Activated CD8-positive, alpha-beta memory T cell treated with anti-CD3 and anti-CD28 coated beads, Interleukin-2, amount 50 U/mL, for 1 hour (primary cell): ENCODE results near the gene SREBF2.
"Not testable (repeated sequence)": the region's sequence is repeated elsewhere in the genome, so short reads cannot be mapped to it uniquely, and the experiment has no call there.

Source experiments
- DNase-seq: peaks from one replicate; pipeline ENCODE4 v3.0.0-alpha.2; 2020; ENCODE audit errors: extremely low read depth

The SREBF2 gene

GRCh38 chr22:41842996-41843970 is 10.4 kb downstream of the SREBF2 start:
- DNase-seq = no peak

GRCh38 chr22:41844036-41844435 is 11.1 kb downstream of the SREBF2 start:
- DNase-seq = no peak

DNA sequence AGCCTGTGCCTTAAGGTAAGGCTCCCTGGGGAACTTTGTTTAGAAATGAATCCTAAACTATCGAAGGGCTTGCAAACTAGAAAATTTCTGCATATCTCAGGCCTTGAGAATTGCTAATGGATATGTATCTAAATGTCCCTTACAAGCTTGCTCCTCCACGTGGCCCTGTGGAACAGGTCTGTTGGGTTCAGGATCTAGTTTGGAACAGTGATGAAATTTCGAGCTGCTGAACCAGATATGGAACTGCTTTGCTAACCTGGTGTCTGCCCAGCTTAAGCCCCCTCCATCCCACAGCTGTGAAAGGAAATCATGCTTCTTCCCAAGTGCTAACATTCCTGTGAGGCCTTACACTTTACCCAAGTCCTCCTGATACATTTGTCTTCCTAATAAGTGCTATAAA is 11.6 kb downstream of the SREBF2 start:
- no peak for DNase-seq

GRCh38 chr22:41845380-41846267 is 12.7 kb downstream of the SREBF2 start:
- no peak for DNase-seq

GRCh38 chr22:41846268-41846987 is 13.5 kb downstream of the SREBF2 start:
- no peak for DNase-seq

DNA sequence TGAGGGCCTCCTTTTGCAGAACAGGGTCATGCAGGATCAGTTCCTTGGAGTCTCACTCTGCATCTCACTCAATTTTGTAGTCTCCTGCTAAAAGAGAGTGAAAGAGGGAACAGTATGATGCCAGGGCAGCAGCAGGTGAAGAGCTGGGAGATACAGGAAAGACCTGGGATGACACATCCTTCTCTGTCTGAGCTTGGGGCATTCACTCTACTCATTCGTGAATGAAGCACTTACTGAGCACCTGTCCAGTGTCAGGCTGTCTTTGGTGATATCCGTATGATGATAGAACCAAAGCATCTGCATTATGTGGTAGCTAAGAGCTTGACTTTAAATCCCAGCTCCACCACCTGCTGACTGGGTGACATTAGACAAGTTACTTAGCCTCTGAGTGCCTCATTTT is 14.4 kb downstream of the SREBF2 start:
- no peak for DNase-seq

DNA sequence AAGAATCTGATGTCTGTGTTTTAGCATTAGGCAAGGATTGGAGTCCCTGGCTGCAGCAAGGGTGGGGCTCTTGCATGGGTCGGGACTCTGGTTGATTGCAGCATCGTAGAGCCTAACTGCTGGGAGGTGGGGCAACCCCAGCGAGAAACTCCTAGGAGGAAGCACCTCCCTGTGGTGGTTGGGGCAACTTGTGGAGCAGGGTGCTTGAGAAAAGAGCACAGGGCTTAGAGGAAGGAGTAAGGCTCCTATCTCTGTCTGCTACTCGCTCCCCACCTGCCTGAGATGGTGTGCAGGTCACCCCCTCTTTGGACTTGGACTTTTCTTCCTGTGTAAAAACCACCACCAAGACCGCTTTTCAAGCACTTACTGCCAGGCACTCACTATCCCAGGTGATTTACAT is 15.6 kb downstream of the SREBF2 start:
- no peak for DNase-seq

DNA sequence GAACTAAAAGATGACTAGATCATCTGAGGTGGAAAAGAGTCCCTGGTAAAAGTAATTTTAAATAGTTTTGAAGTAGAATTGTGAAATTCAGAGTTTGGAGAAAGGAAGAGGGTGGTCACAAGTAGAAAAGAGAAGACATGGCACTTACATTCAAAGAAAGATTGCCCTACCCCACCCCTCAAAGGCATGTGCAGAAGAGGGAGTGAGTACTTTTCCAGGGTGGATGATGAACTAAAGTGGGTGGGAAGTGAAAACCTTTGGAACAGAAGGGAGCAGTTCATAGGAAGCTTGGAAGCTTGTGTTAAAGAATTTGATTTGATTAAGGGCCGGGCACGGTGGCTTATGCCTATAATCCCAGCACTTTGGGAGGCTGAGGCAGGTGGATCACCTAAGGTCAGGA is 23.6 kb downstream of the SREBF2 start:
- DNase-seq = no peak

- DNase-seq = no peak
Observed at GRCh38 chr22:41857155-41857859, 24.4 kb downstream of the SREBF2 start.

GRCh38 chr22:41857860-41858199 is 24.9 kb downstream of the SREBF2 start:
- DNase-seq = no peak

GRCh38 chr22:41862160-41862529 is 29.2 kb downstream of the SREBF2 start:
- no peak for DNase-seq

DNA sequence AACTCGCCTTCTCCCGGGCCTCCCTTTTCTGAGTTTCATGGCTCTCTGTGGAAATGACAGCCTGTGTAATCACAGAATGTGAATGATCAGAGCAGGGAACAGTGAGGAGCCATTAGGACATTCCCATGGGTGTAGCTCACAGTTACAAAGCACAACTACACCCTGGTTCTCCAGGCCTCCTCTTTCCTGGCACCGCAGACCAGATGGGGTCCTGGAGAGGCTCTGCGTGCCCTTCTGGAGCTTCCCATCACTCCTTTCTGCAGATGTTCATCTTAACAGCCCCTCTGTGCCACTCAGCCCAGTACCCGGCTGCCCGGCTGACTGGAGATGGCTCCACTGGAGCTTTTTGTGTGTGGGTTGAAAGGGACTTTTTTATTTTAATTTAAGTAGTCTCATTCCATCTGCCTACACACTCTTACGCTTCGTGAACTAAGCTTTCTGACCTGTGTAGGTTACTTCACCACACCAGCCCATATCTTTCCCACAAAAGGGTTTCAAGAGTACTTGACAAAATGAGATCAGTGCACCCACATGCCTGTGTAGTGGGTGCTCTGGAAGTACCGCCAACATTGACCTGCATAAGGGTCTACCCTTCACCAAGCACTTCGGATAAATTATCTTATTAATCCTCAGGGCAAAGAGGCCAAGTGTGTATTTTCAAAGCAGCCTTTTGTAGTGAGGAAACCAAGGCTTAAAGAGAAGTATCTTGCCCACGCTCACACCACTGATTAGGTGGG is 29.8 kb downstream of the SREBF2 start:
- DNase-seq = no peak

DNA sequence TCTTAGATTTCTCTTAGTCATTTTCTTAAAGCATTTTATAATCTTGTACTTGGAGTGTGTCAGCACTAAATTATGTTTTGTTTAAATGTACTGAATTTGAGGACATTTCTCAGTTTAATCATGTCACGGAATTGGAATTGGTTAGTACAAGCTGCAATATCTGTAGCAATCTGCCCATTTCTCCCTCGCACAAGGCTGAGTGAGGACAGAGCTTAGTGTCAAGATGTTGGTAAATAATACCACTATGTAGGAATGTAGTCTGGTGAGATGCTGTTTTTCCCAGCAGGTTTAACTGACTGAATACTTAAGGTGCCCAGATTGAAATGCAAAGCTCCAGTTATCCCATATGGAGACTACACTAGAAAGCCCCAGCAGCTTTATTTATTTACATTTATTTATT is 30.6 kb downstream of the SREBF2 start:
- no peak for DNase-seq

GRCh38 chr22:41868556-41868955 is 35.7 kb downstream of the SREBF2 start:
- no peak for DNase-seq

DNA sequence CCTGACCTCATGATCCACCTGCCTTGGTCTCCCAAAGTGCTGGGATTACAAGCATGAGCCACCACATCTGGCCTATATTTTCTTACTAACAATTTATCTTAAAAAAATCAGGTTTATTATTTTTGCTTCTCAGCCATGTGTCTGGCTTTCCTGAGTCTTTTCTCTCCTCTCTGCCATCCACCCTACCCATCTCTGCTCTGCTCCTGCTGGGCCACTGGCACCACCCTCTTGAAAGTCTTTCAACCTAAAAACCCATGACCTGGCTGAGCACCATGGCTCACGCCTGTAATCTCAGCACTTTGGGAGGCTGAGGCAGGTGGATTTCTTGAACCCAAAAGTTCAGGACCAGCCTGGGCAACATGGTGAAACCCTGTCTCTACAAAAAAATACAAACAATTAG is 37.2 kb downstream of the SREBF2 start:
- DNase-seq = not testable (repeated sequence)

DNA sequence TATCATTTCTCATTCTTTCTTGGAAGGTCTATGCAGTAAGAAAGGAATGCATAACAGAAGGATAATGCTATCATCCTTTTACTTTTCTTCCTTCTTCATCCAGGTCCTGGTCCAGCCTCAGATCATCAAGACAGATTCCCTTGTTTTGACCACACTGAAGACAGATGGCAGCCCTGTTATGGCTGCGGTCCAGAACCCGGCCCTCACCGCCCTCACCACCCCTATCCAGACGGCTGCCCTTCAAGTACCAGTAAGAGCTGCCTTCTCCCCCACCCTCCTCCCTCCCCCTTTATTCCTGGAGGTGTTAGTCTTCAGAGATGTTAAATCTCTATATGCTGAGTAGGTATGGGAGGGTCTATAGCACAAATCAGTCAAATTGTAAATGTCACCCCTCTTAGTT is 37.9 kb downstream of the SREBF2 start:
- DNase-seq = no peak

GRCh38 chr22:41873391-41873790 is 40.5 kb downstream of the SREBF2 start:
- DNase-seq = no peak

- no peak for DNase-seq
Observed at GRCh38 chr22:41874090-41874489, 41.2 kb downstream of the SREBF2 start.

GRCh38 chr22:41875531-41876270 is 42.8 kb downstream of the SREBF2 start:
- DNase-seq = no peak

DNA sequence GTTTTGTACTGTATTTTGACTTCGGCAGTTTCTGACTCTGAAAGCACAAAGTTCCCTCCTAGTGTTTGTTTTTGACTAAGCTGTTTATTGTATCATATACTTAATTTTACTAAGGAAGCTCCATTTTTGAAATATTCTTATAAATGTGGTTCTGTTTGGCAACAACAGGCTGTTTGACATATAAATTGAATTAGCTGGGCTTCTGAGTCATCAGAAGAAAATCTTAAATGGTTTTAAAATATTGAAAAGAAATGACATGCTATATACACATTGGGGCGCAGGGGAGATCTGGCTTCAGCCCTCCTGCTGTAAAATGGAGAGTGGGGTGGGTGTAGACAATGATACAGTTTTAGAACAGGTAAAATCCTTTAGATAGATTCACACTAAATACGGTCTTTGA is 43.4 kb downstream of the SREBF2 start:
- DNase-seq = no peak
